Smooth muscle cell (in vitro differentiated cells): Measurements from ENCODE around the gene TNFRSF8. TPM values are rescaled to one million over a fixed set of nuclear protein-coding genes. Genes with fewer than 3 reads are reported as not detected.

Source experiments
- DNase-seq: peaks from one replicate; lab custom pipeline; 2025; ENCODE audit not compliant: unreplicated experiment; lab: John Stamatoyannopoulos, UW
- H2AFZ ChIP-seq: fragments of 200-600 bp; sonication (generic); 2 replicates; pipeline ENCODE4 v1.6.0; 2016; ENCODE audit warnings: antibody characterized with exemption, low read depth, mild to moderate bottlenecking
- H3F3A ChIP-seq: fragments of 200-600 bp; sonication (generic); 2 replicates; pipeline ENCODE4 v1.6.0; 2017; ENCODE audit warnings: antibody characterized with exemption, low read depth
- H3K27ac ChIP-seq: fragments of 200-600 bp; sonication (generic); 2 replicates; pipeline ENCODE4 v1.5.1; 2016; ENCODE audit warnings: low read depth, mild to moderate bottlenecking
- H3K27me3 ChIP-seq: fragments of 200-600 bp; sonication (generic); 2 replicates; pipeline ENCODE4 v1.6.1; 2016; ENCODE audit warnings: low read depth, mild to moderate bottlenecking
- H3K36me3 ChIP-seq: fragments of 200-600 bp; sonication (generic); 2 replicates; pipeline ENCODE4 v1.5.1; 2016; ENCODE audit warnings: low read depth
- H3K4me1 ChIP-seq: fragments of 200-600 bp; sonication (generic); 2 replicates; pipeline ENCODE4 v1.5.1; 2016; ENCODE audit warnings: low read depth
- H3K4me2 ChIP-seq: fragments of 200-600 bp; sonication (generic); 2 replicates; pipeline ENCODE4 v1.6.0; 2016; ENCODE audit warnings: mild to moderate bottlenecking
- H3K4me3 ChIP-seq: fragments of 200-600 bp; sonication (generic); 2 replicates; pipeline ENCODE4 v1.5.1; 2016; ENCODE audit warnings: mild to moderate bottlenecking
- H3K79me2 ChIP-seq: fragments of 200-600 bp; sonication (generic); 2 replicates; pipeline ENCODE4 v1.6.0; 2016; ENCODE audit warnings: low read depth, mild to moderate bottlenecking
- H3K9ac ChIP-seq: fragments of 200-600 bp; sonication (generic); 2 replicates; pipeline ENCODE4 v1.6.0; 2016; ENCODE audit warnings: low read depth
- H3K9me3 ChIP-seq: fragments of 200-600 bp; sonication (generic); replicated peaks from 2 replicates; pipeline ENCODE4 v1.5.1; 2016; ENCODE audit warnings: low read depth
- H4K20me1 ChIP-seq: fragments of 200-600 bp; sonication (generic); 2 replicates; pipeline ENCODE4 v1.6.0; 2016; ENCODE audit warnings: low read depth
- WGBS: methylation state at CpG from one replicate; pipeline ENCODE4 v1.1.7; 2016; ENCODE audit warnings: low lambda C conversion rate; 5-methylcytosine and 5-hydroxymethylcytosine counted together
- polyA plus RNA-seq: library from polyadenylated mRNA; unstranded; fragments of >200 nt; fragmentation: Nextera tagmentation; extraction: Ambion mirVana; gene quantifications from 2 replicates; pipeline ENCODE4 v1.2.1, GENCODE V29; 2016
- total RNA-seq: library from RNA; depleted of rRNA; stranded (reverse); fragments of >200 nt; gene quantifications from 2 replicates; pipeline ENCODE4 v1.2.3, GENCODE V29; 2014
- TF ChIP-seq, protein P1 (sequence below): fragments of 200-600 bp; sonication (generic); IDR thresholded peaks from 2 replicates; pipeline ENCODE4 v1.5.1; 2017; ENCODE audit warnings: borderline replicate concordance, mild to moderate bottlenecking, antibody characterized with exemption; ENCODE audit not compliant: insufficient read depth, poor library complexity, severe bottlenecking

The TNFRSF8 gene
- total and polyA plus RNA-seq, 2 experiments from 2014 or later: 0.54 to 1.3 TPM

- TF ChIP-seq, protein P1, sequence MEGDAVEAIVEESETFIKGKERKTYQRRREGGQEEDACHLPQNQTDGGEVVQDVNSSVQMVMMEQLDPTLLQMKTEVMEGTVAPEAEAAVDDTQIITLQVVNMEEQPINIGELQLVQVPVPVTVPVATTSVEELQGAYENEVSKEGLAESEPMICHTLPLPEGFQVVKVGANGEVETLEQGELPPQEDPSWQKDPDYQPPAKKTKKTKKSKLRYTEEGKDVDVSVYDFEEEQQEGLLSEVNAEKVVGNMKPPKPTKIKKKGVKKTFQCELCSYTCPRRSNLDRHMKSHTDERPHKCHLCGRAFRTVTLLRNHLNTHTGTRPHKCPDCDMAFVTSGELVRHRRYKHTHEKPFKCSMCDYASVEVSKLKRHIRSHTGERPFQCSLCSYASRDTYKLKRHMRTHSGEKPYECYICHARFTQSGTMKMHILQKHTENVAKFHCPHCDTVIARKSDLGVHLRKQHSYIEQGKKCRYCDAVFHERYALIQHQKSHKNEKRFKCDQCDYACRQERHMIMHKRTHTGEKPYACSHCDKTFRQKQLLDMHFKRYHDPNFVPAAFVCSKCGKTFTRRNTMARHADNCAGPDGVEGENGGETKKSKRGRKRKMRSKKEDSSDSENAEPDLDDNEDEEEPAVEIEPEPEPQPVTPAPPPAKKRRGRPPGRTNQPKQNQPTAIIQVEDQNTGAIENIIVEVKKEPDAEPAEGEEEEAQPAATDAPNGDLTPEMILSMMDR: no peak
- WGBS: 97% methylated on average over 4 of the region's 4 CpGs
Observed at GRCh38 chr1:12140016-12140415, 76.9 kb downstream of the TNFRSF8 start.

DNA sequence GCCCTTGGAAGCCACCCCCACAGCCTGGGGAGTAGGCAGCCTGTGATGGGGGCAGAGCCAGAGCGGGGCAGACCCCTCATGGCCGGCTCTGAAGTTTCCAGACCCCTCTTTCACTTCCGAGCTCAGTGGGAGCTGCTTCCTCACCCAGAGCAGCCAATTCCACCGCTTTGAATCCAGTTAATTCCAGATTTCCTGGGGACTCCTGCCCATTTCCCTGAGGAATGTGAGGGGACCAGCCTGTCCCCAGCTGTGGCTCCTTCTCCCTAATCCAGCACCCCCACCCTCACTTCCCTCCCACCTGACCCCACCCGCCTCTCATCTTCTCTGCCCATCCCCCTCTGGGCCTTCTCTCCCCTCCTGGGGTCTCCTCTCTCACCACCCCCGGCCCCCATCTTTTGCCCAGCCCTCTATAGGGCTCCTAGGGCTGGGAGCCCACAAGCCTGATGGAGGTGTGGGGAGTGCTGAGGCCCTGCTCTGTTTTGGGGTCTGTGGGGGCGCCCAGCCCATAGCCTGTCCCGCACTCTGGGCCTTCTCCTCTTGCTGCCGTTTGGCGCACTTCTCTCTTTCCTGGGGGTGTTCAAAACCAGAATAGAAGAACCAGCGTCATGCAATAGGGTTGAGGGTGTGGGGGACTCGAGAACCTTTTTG is 77.5 kb downstream of the TNFRSF8 start:
- peaks cover 4% of the 10 kb centered on the region for H3F3A ChIP-seq
- H2AFZ ChIP-seq: no peak overlapping the region
- no peak overlapping the region for H3K4me2 ChIP-seq
- no peak overlapping the region for H3K27ac ChIP-seq
- H3K36me3 ChIP-seq: no peaks in the 10 kb centered on the region
- no peak overlapping the region for H3K4me3 ChIP-seq
- H3K9me3 ChIP-seq: no peaks in the 10 kb centered on the region
- peaks cover 3% of the 10 kb centered on the region for H3K4me1 ChIP-seq
- no peaks in the 10 kb centered on the region for H3K27me3 ChIP-seq
- no peak for DNase-seq
- no peak overlapping the region for H3K9ac ChIP-seq
- H3K79me2 ChIP-seq: no peaks in the 10 kb centered on the region
- 87% methylated on average over 10 of the region's 12 CpGs for WGBS
- H4K20me1 ChIP-seq: no peaks in the 10 kb centered on the region
- TF ChIP-seq, protein P1: no peak

More at GRCh38 chr1:12140016-12140415, 76.9 kb downstream of the TNFRSF8 start:
- Histone ChIP-seq H4K20me1 (no peaks in the 10 kb centered on the region), H3K36me3 (no peaks in the 10 kb centered on the region), H3K27ac (no peak overlapping the region), H3K9me3 (no peaks in the 10 kb centered on the region), H3K4me3 (no peak overlapping the region), H3F3A (peaks cover 4% of the 10 kb centered on the region), H3K27me3 (no peaks in the 10 kb centered on the region), H3K4me1 (peaks cover 3% of the 10 kb centered on the region), H3K79me2 (no peaks in the 10 kb centered on the region), H3K4me2 (peak overlapping the region; percentile 36), H2AFZ (no peak overlapping the region), H3K9ac (no peak overlapping the region)
- no peak for DNase-seq

DNA sequence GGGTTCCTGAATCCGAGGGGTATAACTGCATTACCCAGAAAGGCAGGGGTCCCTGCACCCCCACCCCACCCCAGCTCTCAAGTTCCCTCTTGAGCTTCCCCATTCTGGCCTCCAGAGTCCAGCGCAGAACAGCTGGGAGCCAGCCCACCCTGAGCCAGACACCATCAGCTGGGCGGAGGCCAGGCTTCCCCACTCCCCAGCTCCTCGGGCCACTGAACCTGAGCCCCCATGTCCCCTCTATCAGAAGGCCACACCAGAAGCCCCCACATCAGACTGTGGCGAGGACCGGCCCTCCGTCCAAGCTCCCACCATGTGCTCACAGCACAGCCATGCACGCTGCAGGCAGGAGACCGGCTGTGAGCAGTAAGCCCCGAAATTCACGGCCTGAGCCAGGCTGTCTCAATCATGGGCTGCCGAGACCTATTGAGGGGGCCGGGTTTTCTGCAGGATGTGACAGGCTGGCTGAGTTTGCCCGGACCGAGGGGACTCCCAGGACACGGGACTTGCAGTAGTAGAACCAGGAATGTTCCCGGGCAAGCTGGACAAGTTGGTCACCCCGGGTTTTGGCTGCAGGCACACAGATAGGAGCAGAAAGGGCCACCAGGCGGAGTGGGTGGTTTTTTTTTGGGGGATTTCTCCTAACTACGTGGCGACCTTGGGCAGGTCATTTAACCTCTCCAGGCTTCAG is 78.2 kb downstream of the TNFRSF8 start:
- Histone ChIP-seq H3F3A (peaks cover 4% of the 10 kb centered on the region), H3K9me3 (no peaks in the 10 kb centered on the region), H3K9ac (no peak overlapping the region), H3K27me3 (no peaks in the 10 kb centered on the region), H3K79me2 (no peaks in the 10 kb centered on the region), H3K4me3 (no peak overlapping the region), H3K4me2 (no peak overlapping the region), H2AFZ (no peak overlapping the region), H3K4me1 (peaks cover 3% of the 10 kb centered on the region), H3K27ac (no peak overlapping the region), H4K20me1 (no peaks in the 10 kb centered on the region), H3K36me3 (no peaks in the 10 kb centered on the region)
- DNase-seq: no peak
- WGBS: 84% methylated on average over 19 of the region's 21 CpGs
- TF ChIP-seq, protein P1: no peak
